ENCODE results near the gene BLID.

Gene BLID

DNA sequence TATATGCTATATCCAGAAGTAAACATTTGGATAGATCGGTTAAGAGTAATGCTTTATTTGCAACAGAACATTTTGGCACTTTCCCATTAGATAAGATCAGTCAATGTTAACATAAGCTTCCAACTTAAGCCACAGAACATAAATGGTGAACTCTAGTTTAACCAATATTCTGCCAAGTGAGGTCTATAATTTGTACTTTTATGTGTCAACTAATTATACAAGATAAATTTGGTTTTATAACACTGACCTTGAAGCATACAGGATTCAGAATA lies 23.5 kb upstream of the BLID start:
- DNase-seq (ENCODE audit: low read depth): no peak

DNA sequence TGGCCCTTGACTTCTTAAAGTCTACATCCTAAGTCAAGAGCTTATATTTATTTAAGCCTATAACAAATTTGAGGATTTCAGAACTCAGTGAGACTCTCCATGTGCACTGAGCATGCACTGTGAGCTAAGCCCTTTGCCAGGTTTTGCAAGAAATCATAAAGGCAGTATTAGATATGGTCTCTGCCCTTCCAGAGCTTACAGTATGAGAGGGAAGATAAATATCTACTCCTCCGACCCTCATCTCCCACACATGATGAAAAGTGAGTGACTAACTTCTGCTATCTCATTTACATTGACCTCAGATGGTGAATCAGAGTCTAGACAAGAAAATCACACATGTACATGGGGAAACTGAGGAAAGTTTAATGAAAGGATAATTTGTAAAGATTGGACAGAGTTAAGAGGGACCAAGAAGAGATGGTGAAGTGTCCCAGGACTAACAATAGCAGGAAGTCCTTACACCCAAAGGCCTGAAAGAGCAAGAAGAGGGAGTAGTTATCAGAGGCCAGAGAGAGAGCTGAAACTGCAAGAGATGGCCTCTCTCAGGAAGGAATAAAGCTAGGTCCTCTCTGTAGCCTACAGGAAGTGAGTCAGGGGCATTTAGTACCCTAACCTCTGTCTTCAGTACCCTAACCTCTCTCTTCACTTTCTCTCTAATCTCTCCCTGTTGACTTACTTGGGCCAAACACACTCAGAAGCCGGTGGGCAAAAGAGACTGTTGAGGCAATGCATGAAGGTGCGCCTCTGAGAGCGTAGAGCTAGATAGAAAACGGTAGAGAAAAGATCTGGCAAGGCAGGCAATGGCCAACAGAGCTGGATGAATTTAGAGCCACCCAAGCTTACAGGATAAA lies 23.0 kb upstream of the BLID start:
- DNase-seq (ENCODE audit: low read depth): no peak

DNA sequence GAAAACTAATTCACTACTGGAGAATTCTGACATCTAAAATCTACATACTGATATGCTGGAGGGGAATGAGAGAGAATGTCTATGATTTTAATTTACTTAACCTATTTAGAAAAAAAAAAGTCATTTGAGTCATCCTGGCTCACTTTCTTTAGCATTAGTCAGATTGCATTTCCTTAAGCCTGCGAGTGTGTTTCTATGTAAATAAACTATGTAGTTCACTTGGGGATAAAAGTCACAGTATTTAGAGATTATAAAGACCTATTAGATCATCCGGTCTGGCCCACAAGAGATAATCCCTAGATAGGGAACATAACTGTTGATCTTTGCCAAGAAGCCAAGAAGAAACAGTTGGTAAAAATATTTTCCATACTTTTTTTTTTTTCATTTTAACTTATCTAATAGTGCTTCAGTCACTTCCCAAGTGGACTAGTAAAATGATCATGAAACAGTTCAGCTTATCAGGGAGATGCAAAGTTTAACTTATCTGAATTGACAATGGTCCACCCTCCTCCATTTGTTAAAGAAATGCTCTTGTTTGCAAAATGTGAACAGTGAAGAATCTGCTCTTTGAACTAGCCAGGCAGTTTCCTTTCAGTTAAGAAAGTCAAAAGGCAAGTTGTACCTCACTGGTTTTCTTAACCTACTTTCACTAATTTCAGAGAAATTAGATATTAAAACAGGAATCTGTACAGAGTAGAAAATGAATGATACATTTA lies 21.2 kb upstream of the BLID start:
- DNase-seq (ENCODE audit: low read depth): peak; percentile 85

DNA sequence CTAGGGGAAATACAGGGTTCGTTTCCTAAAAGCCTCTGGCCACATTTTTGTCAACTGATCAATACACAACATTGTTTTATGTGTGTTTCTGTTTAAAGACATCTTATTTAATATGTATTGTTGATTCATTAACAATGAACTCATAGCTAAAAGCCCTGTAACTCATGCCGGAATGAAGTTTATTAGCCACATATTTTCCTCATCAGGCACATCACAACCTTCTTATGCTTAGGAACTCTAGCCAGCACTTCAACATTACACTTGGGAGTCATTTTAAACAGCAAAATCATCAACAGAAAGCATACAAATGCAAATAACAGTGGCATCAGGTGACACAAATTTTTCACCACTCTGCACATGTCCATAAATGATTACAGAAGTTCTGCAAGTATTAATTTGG lies 15.1 kb upstream of the BLID start:
- no peak for DNase-seq (ENCODE audit: low read depth)

DNA sequence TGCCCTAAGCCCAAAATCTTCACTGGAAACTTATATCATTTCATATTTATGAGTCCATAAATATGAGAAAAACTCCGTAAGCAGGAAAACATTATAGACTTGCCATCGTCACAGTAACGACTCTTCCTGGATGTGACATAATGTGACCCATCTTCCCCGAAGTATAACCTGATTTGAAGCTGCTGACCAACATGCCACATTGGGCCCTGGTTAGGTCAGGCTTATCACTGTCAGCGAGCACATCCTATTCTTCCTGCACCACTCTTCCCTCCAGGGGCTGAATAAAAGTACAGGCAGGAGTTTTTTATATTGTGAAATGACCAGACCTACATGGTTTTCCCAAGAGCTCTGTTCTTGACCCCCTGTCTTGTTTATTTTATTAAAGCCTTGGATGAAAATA lies 12.1 kb upstream of the BLID start:
- no peak for DNase-seq (ENCODE audit: low read depth)

DNA sequence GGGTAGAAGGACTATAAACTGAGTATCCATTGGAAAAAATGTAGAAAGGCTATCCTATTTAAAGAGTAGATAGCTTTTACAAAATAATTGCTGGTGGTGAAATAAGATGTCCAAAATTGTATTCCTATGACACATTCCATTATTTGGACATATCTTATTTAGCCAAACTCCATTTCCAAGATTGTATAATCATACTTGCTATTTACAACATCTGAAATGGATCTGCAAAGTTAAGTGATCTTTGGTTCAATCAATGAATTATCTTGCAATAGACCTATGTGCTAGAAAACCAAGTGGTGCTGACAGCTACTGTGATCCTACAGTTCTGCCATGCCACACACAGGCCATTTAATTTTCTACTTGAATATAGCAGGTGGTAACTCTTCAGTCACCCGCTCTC lies 11.0 kb upstream of the BLID start:
- DNase-seq (ENCODE audit: low read depth): no peak

DNA sequence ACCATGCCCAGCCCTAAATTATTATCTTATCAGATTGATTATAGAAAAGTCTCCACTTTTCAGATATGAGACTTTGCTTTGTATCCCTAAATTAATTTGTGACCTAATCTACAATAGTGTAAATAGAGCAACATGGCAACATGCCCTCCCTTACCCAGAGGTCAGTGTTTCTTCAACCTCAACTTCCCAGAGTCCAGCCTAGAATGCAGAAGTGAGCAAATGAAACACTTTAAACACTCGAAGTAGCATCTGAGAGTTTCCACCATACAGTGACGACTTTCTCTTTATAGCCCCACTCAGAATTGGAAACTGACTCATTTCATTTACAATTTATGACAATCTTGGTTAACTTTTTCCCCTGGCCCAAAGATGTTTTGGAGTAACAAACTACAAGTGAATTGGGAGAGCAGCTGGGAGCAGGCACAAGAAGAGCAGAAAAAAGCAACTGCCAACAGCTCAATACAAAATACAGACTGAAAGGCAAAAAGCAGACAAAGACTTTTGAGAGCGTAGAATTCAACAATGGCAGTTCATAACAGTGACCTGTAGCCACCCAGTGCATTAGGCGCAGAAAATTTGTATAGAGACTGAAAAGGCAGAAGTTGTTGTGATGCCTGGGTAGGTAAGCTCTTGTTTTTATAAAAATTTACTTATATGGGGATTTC lies 10.1 kb upstream of the BLID start:
- DNase-seq (ENCODE audit: low read depth): no peak

DNA sequence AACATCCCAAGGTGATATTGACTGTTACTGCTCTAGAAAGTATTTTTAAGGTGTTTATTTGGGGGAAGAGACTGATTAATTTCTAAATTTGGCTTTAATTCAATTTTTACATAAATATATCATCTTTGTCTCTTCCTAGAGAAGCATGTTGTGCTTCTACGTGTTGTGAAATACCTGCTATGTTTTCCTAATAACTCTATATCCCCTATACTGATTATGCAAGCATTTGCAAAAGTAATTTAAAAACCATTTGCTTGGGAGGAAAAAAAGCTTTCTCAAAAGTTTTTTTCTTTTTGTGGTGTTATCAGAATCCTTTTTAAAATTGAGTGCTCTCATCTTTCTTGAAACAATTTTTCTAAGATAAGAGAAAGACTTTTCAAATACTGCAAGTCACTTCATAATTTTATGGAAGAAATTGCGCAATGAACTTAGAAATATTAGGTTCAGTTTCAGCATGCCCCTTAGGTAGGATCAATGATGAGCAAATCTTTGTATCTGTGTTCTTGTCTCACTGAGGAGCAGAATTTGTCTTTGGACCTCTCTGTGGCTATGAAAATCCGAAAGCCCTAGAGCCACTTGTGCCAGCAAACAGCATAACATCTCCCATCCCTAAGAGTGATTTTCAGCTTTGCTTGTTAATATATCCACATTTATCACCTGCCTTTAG lies 7.4 kb upstream of the BLID start:
- no peak for DNase-seq (ENCODE audit: low read depth)

DNA sequence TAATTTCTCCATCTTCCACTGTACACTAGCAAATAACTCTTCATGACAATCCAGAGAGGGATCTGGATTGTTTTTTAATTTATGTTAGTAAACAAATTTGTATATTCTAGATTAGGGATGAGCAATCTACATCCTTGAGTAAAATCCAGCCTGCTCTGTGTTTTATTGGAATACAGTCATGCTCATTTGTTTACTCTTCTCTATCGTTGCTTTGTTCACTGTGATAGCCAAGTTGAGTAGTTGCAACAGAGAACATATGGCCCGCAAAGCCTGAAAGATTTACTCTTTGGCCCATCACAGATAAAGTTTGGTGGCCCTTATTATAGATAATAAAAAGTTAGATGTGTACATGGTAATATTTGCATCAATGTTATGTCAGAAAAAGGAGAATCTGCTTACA lies 6.2 kb upstream of the BLID start:
- DNase-seq (ENCODE audit: low read depth): no peak

DNA sequence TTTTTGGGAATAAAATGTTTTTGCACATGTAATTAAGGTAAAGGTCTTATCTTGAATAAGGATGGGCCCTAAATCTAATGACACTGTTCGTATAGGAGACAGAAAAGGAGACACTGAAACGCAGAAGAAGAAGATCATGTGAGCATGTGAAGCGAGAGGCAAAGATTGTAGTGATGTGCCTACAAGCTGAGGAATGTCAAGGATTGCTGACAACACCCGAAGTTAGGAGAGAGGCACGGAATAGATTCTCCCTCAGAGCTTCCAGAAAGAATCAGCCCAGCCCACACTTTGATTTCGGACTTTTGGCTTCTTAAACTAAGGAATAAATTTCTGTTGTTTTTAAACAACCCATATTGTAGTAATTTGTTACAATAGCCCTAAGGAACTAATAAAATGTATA lies 4.1 kb upstream of the BLID start:
- DNase-seq (ENCODE audit: low read depth): no peak

DNA sequence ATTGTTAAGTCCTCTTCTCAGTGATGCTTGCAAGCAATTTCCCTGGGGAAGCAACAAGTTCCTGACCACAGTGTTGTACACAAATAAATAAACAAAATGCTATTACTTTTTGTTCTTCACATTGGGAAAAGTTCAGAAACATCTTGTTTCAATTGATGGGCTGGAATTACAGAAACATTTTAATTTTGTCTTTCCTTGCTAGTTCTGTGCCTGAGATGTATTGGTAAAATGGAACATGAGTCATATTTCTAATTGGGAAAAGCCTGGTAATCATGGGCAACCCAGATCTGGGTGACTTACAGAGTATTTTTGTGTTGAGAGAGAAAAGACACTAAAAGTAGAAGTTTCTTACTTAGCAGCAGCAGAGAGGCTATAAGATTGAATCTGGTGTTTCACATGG lies 576 bp upstream of the BLID start:
- no peak for DNase-seq (ENCODE audit: low read depth)

DNA sequence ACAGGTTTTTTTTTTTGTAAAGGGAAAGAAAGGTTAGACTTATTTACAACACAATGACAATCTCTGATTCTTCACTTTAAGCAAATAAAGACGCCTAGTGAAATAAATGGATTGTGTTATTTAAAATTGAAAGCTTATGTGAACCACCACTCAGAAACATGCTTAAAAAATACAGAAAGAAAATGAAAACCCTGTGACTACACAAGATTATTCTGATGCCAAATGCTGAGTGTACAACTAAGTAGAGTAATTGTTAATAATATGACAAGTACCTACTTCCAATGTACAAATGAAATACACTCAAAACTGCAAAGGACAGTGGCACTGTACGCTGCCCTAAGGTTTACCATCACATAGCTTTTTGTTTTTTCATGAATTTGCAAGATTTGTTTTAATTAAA lies 1.0 kb downstream of the BLID start:
- DNase-seq (ENCODE audit: low read depth): no peak

DNA sequence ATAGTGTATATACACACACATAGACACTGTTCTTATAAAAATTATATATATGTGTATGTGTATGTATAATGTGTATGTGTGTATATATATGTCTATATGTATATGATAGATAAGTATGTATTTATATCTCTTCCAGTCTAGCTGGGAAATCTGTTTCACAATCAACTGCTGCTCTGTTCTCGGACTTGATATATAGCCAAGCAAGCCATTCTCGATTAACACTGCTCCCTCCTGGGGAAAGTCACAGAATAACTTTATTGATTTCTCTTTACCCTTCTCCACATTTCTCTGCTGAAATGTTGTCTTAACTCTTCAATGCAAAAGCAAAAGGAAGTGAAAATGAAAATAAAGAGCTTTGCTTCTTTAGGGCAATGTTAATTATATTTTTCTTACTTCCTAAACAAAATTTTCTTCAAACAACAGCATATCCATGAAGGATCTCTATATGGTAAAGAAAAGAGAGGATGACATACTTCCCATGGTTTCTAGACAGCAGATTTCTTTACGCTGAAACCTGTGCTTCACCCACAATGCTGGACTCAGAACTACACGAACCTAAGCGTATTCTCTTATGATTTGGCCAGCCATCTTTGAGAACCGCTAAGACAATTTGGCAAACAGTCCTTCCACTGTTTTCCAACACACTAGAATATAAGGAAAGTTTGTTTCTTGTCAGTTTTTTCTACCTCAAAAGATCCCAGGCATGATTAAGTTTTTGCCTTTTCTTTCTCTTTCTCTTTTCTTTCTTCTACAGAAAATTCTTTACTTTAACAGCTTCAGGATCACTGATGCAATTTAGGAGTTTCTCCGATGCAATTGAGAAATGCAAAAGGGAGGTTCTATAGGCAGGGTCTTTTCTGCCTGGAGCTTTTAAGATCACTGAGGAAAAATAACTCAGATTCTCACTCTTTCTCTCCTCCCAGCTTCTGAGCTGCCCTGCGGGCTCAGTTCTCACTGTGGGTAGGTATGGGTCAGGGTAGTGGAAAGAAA lies 1.9 kb downstream of the BLID start:
- DNase-seq (ENCODE audit: low read depth): no peak

DNA sequence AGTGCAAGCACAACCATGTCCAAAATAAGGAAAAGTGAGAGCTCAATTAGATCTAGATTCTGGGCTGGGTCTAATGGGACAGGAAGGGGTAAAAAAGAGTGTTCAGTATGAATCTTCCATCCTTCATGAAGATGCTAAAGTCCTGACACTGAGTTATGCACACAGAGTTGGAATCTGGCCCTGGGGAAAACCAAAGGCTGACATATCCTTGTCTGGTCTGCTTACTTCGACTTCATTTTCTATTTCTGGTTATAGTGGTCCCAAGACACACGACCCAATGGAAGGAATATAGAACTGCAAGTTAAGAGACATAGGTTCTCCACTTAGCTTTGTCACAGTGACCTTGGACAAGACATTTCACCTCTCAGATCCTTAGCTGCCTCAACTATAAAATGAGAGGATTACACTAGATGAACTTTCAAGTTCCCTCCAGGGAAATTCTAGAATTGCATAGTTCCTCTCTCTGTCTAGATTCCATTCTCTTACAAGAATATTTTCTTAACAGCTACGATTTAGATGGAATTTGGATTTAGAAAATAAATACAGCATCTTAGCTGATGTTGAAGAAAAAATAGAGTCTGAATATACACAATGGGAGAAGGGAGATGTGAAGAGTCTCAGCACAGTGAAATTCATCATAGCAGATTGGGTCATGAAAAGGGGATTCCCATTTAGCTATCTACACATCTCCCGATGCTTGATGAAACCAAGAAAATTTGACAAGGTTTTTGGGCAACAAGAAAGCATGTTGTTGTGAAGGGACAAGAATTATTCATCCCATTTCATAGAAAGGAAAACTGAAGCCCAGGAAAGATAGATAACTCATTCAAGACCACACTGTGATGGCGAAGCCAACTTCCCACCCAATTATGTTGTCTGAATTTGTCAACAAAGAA lies 3.3 kb downstream of the BLID start:
- no peak for DNase-seq (ENCODE audit: low read depth)

DNA sequence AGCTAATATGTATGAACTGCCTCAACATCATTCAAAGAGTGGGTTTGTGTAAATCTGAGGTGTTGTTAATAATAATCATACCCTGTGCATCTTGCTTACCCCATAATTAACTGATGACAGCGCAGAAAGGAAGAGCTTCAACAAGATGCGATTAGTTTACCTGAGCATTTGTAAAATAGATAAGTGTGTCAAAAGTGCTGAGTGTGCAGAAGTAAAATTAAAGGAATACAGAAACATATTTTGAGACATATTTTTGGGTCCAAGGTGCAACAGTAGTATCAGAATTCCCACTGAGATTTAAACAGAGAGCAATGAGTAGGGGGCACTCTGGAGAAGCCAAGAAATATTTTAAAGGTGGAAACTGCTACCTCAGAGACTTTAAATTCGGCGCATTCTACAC lies 6.1 kb downstream of the BLID start:
- DNase-seq (ENCODE audit: low read depth): no peak

DNA sequence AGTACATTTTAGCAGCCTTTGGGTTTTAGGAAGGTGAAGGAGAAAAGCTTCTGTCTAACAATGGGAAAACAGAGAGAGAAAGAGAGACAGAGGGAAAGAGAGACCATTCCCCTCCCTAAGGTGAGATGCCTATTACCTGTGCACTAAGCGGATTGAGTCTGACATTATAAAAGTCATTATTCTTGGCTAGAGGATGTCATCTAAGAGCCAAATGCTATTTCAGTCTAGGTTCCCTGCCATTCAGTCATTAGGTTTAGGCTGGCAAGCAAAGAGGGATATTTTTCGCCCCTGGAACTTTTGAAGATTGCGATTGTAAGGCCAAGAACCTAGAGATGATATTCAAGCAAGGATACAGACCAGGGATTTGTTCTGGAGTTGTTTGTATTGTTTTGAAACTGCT lies 7.2 kb downstream of the BLID start:
- DNase-seq (ENCODE audit: low read depth): no peak

DNA sequence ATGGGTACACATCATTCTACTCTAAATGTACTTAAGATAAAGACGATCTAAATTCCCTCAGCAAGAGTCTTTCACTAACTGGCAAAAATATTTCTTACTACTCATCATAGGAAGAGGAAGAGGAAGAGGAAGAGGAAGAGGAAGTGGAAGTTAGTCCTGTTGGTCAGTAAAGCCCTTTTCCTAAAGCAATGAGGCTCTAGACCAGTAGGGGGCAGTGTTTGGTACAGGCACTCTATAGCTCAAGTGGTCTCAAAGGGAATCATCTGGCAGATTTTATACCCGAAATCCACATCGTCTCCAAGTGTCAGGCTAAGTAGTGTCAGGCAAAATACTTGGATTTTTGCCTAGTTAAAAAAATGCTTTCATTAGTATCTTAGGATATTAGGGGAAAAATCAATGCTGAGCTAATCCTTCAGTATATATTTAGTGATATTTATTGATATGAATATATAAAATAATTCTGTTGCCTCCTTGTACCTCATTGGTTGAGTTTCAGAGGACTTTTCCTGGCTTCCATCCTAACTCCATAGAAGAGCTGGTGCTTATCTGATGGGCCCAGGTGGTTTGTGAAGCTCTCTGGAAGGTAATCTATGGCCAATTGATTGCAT lies 7.7 kb downstream of the BLID start:
- DNase-seq (ENCODE audit: low read depth): no peak

DNA sequence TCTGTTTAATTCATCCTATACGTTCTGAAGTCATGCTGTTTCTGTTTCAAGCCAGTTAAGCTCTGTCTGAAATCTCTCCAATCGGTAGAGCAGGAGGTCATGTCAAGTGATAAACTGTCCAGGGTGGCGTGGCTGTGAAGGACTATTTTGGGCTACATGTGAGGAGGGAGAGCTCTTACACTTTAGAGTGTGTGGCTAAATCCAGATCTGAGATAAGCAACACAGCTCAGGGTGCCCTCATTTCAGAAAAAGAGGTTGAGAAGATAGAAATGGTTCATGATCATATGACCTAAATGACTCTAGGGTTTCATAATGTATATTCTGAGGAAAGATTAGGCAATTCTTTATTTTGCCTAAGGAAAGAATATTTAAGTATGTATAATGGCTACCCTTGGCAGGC lies 8.4 kb downstream of the BLID start:
- no peak for DNase-seq (ENCODE audit: low read depth)

DNA sequence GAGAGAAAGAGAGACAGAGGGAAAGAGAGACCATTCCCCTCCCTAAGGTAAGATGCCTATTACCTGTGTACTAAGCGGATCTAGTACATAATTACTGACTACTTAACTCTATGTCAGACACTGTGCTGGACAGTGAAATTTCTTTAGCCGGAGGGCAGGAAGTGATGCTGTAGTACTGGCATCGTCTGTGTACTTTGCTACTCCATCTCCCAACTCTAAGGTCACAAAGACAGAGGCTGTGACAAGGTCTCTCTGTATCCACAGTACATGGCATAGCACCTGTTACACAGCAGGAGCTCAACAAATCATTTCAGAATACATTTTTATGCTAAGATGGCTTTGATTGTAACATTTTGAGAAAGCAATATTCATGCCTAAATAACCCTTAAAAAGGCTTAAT lies 9.0 kb downstream of the BLID start:
- DNase-seq (ENCODE audit: low read depth): no peak

DNA sequence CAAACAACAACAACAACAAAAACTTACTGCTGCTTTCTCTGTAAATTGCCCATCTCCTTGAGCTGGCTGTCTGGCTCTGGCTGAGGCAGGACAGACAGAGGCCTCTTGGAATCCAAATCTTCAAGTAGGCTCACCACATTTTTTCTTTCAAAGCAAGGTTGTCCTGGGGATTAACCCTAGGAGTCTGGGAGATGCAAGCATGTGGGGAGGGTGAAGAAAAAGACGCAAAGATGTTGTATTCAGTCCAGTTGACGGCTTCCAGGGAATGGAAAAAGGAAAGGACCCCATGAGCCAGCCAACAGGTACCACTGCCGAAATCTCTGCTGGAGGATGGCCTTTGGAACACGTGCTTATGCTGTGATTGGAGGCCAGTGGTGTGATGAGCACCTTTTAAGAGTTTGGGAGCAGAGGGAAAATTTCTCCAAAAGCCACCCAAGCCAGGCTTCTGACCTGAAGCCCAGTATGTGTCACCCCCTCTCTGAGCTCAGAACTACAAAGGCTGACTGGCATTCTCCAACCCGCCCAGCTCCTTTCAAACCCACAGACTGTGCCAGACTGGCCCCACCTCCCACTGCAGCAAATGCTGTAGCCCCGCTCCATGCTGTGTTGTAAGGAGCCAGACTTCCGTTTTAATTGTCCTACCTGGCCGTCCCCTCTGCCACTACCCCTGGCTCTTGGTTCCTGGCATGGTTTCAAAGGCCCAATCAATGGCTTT lies 10.8 kb downstream of the BLID start:
- no peak for DNase-seq (ENCODE audit: low read depth)
